ENCODE data around the gene GATA2. TPM values are rescaled to one million over a fixed set of nuclear protein-coding genes. Genes with fewer than 3 reads are reported as not detected.

Gene GATA2
- total and polyA plus RNA-seq, 2 of the 13 experiments (the other 11 are each of a cell fraction or from before 2014, with no cell fraction given), result 3.5 to 6.2 TPM

- TF ChIP-seq SRSF1 (optimal IDR thresholded peaks at IDR 0.05; ENCODE audit: low read depth, low read length) (peak; percentile 16), ZFP36 (IDR thresholded peaks at IDR 0.05; ENCODE audit: borderline replicate concordance, low read depth, low read length, partially characterized antibody) (no peak), HOMEZ (CRISPR knock-in tag; IDR thresholded peaks at IDR 0.05; ENCODE audit: low read depth) (no peak), ZNF768 (CRISPR knock-in tag; IDR thresholded peaks at IDR 0.05) (peak; percentile 12; the same call in 1 of the 2 replicates), BCL6 (CRISPR knock-in tag; IDR thresholded peaks at IDR 0.05) (no peak; the same call in 1 of the 2 replicates), SRY (CRISPR knock-in tag; IDR thresholded peaks at IDR 0.05) (0 out of 2 replicates have a peak, but pooled peaks have one; percentile 8), CBFB (CRISPR knock-in tag; IDR thresholded peaks at IDR 0.05) (peak; percentile 14; the same call in 1 of the 2 replicates), KDM5B (CRISPR knock-in tag; IDR thresholded peaks at IDR 0.05; ENCODE audit: borderline replicate concordance) (0 out of 2 replicates have a peak, but pooled peaks have one; percentile 5), IRX3 (CRISPR knock-in tag; IDR thresholded peaks at IDR 0.05; ENCODE audit: borderline replicate concordance, low read depth) (0 out of 2 replicates have a peak, but pooled peaks have one; percentile 21), SMAD3 (CRISPR knock-in tag; IDR thresholded peaks at IDR 0.05) (no peak), CBX2 (IDR thresholded peaks at IDR 0.05; ENCODE audit: low read depth, low read length) (no peak), CBX2 (CRISPR knock-in tag; IDR thresholded peaks at IDR 0.05; ENCODE audit: low read depth) (no peak), EED (CRISPR knock-in tag; IDR thresholded peaks at IDR 0.05) (peak; percentile 49; the same call in 1 of the 2 replicates), ETV5 (CRISPR knock-in tag; IDR thresholded peaks at IDR 0.05; ENCODE audit: borderline replicate concordance) (0 out of 2 replicates have a peak, but pooled peaks have one; percentile 24)
- TF ChIP-seq, protein P1, sequence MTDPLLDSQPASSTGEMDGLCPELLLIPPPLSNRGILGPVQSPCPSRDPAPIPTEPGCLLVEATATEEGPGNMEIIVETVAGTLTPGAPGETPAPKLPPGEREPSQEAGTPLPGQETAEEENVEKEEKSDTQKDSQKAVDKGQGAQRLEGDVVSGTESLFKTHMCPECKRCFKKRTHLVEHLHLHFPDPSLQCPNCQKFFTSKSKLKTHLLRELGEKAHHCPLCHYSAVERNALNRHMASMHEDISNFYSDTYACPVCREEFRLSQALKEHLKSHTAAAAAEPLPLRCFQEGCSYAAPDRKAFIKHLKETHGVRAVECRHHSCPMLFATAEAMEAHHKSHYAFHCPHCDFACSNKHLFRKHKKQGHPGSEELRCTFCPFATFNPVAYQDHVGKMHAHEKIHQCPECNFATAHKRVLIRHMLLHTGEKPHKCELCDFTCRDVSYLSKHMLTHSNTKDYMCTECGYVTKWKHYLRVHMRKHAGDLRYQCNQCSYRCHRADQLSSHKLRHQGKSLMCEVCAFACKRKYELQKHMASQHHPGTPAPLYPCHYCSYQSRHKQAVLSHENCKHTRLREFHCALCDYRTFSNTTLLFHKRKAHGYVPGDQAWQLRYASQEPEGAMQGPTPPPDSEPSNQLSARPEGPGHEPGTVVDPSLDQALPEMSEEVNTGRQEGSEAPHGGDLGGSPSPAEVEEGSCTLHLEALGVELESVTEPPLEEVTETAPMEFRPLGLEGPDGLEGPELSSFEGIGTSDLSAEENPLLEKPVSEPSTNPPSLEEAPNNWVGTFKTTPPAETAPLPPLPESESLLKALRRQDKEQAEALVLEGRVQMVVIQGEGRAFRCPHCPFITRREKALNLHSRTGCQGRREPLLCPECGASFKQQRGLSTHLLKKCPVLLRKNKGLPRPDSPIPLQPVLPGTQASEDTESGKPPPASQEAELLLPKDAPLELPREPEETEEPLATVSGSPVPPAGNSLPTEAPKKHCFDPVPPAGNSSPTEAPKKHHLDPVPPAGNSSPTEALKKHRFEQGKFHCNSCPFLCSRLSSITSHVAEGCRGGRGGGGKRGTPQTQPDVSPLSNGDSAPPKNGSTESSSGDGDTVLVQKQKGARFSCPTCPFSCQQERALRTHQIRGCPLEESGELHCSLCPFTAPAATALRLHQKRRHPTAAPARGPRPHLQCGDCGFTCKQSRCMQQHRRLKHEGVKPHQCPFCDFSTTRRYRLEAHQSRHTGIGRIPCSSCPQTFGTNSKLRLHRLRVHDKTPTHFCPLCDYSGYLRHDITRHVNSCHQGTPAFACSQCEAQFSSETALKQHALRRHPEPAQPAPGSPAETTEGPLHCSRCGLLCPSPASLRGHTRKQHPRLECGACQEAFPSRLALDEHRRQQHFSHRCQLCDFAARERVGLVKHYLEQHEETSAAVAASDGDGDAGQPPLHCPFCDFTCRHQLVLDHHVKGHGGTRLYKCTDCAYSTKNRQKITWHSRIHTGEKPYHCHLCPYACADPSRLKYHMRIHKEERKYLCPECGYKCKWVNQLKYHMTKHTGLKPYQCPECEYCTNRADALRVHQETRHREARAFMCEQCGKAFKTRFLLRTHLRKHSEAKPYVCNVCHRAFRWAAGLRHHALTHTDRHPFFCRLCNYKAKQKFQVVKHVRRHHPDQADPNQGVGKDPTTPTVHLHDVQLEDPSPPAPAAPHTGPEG (CRISPR knock-in tag; IDR thresholded peaks at IDR 0.05), result no peak
Measured at GRCh38 chr3:128488991-128489673, 3.9 kb downstream of the GATA2 start (continued).
